Measurements from ENCODE around the gene METRN.

METRN gene

GRCh38 chr16:674968-675883, 39.7 kb upstream of the METRN start, which contains the start of gene RHBDL1:
Gene RHBDL1, plus strand, starts transcription at chr16:675671. Its CDS starts 120 bp downstream, at chr16:675791.
- H3K4me1 Mint-ChIP-seq (ENCODE audit: low read depth), result peaks cover 3% of the 10 kb centered on the region
- no peaks in the 10 kb centered on the region for H3K9me3 Mint-ChIP-seq
- no peaks in the 10 kb centered on the region for H3K36me3 Mint-ChIP-seq (ENCODE audit: low read depth)
- H3K27ac Mint-ChIP-seq, result no peak within 1 kb of the TSS
- no peak within 1 kb of the TSS for H3K4me3 Mint-ChIP-seq
- no peaks in the 10 kb centered on the region for H3K27me3 Mint-ChIP-seq (ENCODE audit: low read depth)

DNA sequence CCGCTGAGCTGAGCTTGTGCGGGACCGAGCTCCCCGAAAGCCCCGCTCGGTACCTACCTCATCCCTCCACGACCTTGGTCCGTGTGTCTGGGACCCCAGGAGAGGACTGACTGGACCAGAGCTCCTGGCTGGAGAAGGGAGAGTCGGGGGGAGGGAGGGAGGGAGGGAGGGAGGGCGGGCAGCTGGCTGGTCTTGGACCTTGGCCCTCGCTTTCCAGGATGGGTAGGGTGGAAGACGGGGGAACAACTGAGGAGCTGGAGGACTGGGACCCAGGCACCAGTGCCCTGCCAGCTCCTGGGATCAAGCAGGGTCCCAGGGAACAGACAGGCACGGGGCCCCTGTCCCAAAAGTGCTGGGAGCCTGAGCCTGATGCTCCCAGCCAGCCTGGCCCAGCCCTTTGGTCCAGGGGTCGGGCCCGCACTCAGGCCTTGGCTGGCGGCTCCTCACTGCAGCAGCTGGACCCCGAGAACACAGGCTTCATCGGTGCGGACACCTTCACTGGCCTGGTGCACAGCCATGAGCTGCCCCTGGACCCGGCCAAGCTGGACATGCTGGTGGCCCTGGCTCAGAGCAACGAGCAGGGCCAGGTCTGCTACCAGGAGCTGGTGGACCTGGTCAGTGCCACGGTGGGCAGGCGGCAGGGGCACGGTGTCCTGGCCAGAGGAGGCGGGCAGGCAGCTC, 38.9 kb upstream of the METRN start:
- Mint-ChIP-seq H3K36me3 (ENCODE audit: low read depth) (no peaks in the 10 kb centered on the region), H3K4me1 (ENCODE audit: low read depth) (peaks cover 4% of the 10 kb centered on the region), H3K9me3 (no peaks in the 10 kb centered on the region), H3K27me3 (ENCODE audit: low read depth) (no peaks in the 10 kb centered on the region), H3K27ac (no peak overlapping the region), H3K4me3 (no peak overlapping the region)

DNA sequence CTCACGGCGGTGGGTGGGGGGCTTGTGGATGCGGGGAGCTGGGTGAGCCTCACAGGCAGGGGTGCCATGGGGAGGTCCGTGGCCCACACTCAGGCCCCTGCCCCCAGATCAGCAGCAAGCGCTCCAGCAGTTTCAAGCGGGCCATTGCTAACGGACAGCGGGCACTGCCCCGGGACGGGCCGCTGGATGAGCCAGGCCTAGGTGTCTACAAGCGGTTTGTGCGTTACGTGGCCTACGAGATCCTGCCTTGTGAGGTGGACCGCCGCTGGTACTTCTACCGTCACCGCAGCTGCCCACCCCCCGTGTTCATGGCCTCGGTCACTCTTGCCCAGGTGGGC, 38.4 kb upstream of the METRN start:
- Mint-ChIP-seq H3K4me3 (no peak overlapping the region), H3K27ac (no peak overlapping the region), H3K4me1 (ENCODE audit: low read depth) (peaks cover 6% of the 10 kb centered on the region), H3K36me3 (ENCODE audit: low read depth) (no peaks in the 10 kb centered on the region), H3K27me3 (ENCODE audit: low read depth) (no peaks in the 10 kb centered on the region), H3K9me3 (no peaks in the 10 kb centered on the region)

DNA sequence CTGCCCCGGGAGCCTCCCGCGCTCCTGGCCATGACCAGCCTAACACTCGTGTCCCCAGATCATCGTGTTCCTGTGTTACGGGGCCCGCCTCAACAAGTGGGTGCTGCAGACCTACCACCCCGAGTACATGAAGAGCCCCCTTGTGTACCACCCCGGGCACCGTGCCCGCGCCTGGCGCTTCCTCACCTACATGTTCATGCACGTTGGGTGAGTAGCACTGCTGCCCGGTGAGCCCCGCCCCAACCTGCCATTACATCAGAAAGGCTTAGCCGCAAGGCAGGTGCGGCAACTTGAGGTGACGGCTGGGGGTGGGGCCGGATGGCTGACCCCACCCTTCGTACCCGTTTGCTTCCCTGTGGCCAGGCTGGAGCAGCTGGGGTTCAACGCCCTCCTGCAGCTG, 38.0 kb upstream of the METRN start:
- Mint-ChIP-seq H3K4me1 (ENCODE audit: low read depth) (peaks cover 10% of the 10 kb centered on the region), H3K27me3 (ENCODE audit: low read depth) (no peaks in the 10 kb centered on the region), H3K4me3 (no peak overlapping the region), H3K9me3 (no peaks in the 10 kb centered on the region), H3K27ac (no peak overlapping the region), H3K36me3 (ENCODE audit: low read depth) (peaks cover 3% of the 10 kb centered on the region)

DNA sequence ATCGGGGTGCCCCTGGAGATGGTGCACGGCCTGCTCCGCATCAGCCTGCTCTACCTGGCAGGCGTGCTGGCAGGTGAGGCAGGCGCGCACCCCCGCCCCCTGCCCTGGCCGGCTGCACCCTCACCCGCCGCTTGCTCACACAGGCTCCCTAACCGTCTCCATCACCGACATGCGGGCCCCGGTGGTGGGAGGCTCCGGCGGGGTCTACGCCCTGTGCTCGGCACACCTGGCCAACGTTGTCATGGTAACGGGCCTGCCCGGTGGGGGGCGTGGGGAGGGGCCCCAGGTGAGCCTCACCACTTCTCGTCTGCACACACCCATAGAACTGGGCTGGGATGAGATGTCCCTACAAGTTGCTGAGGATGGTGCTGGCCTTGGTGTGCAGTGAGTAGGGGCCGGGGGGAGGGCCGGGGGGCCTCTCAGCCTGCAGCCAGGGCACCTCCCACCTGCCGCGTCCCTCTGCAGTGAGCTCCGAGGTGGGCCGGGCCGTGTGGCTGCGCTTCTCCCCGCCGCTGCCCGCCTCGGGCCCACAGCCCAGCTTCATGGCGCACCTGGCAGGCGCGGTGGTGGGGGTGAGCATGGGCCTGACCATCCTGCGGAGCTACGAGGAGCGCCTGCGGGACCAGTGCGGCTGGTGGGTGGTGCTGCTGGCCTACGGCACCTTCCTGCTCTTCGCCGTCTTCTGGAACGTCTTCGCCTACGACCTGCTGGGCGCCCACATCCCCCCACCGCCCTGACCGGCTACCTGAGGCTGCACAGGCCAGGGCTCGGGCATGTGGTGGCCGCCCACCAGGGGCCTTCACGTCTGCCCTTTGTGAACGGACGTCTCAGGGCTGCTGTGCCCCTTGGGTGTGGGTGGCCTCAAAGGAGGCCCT, 37.4 kb upstream of the METRN start:
- Mint-ChIP-seq H3K27me3 (ENCODE audit: low read depth) (no peaks in the 10 kb centered on the region), H3K4me1 (ENCODE audit: low read depth) (peaks cover 12% of the 10 kb centered on the region), H3K36me3 (ENCODE audit: low read depth) (peaks cover 7% of the 10 kb centered on the region), H3K9me3 (no peaks in the 10 kb centered on the region), H3K27ac (no peak overlapping the region), H3K4me3 (no peak overlapping the region)

DNA sequence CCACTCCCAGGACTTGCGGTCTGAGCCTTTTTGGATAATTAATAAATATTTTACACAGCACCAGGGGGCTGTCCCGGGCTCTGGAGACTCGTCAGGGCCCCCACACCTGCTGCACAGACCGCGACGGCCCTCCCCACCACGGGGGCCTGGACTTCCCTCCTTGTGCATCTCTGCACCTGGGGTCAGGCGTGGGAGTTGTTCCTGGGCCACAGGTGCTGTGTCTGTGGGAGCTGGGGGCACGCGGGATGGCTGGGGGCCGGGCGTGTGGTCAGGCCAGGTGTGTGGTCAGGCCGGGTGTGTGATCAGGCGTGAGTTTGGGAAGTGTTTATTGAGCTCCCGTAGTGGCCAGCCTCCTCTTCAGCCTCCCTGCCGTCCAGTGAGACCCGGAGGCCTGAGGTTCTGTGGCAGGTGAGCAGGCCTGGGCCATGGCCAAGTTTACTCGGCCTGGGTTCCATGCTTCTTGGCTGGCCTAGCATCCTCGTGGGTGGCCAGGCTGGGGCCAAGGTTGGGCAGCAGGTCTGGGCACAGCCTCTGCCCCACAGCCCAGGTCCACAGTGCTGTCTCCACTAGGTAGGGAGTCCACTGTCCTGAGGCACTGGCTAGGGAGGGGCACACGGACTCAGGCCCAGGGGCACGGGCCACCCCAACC, 36.6 kb upstream of the METRN start:
- Mint-ChIP-seq H3K4me1 (ENCODE audit: low read depth) (peaks cover 13% of the 10 kb centered on the region), H3K27ac (no peak overlapping the region), H3K36me3 (ENCODE audit: low read depth) (peaks cover 8% of the 10 kb centered on the region), H3K9me3 (no peaks in the 10 kb centered on the region), H3K27me3 (ENCODE audit: low read depth) (no peaks in the 10 kb centered on the region), H3K4me3 (no peak overlapping the region)

DNA sequence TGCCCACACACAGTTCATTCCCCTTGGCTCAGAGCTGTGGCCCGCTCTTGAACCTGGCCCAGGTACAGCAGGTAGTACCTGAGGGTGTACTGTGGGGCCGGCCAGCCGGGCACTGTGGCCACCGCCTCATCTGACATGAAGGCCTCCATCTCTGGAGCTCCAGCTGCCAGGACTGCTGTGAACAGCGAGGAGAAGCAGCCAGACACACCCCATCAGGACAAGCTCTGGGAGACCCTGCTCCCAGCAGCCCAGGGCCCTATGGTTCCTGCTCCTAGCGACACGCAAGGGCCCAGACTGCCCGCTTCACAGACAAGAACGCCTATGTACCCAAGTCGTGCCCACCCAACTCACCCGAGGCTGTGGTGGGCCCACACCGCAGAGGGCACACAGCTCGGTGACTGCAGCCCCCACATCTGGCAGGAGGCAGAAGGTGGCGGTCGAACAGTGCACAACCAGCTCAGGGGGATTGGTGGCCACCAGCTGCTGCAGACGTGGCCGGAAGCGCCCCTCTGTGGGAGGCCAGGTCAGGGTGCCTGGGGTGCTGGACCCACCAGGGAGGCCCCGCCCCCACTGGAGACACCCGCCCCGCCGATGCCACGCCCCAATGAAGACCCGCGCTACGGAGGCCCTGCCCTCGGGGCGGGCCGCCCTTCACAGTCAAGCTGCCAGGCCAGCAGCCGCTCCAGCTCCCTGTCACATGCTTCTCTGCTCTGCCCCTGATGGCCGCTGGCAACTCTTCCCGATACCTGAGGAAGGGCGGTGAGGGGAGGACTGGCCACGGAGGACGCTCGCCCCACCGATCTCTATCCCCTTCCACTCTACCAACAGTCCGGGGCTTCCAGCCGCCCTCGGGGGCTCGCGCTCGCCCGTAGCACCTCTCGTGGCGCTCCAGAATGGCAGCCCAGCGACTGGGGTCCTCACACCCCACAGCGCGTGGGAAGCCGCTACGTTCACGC, 35.8 kb upstream of the METRN start:
- H3K4me3 Mint-ChIP-seq, result peak overlapping the region; percentile 79
- no peaks in the 10 kb centered on the region for H3K9me3 Mint-ChIP-seq
- peaks cover 13% of the 10 kb centered on the region for H3K4me1 Mint-ChIP-seq (ENCODE audit: low read depth)
- peaks cover 8% of the 10 kb centered on the region for H3K36me3 Mint-ChIP-seq (ENCODE audit: low read depth)
- H3K27me3 Mint-ChIP-seq (ENCODE audit: low read depth), result no peaks in the 10 kb centered on the region
- peak overlapping the region; percentile 57 for H3K27ac Mint-ChIP-seq

GRCh38 chr16:679814-680624, 34.9 kb upstream of the METRN start, which contains the start of gene STUB1:
Gene STUB1, plus strand, starts transcription at chr16:680410. Its CDS starts 116 bp downstream, at chr16:680526.
- no peaks in the 10 kb centered on the region for H3K9me3 Mint-ChIP-seq
- peak within 1 kb of the TSS; percentile 82 for H3K4me3 Mint-ChIP-seq
- H3K36me3 Mint-ChIP-seq (ENCODE audit: low read depth), result peaks cover 8% of the 10 kb centered on the region
- peaks cover 13% of the 10 kb centered on the region for H3K4me1 Mint-ChIP-seq (ENCODE audit: low read depth)
- peak within 1 kb of the TSS; percentile 79 for H3K27ac Mint-ChIP-seq
- H3K27me3 Mint-ChIP-seq (ENCODE audit: low read depth), result no peaks in the 10 kb centered on the region

GRCh38 chr16:680625-680945, 34.3 kb upstream of the METRN start:
- peak overlapping the region; percentile 82 for H3K4me3 Mint-ChIP-seq
- H3K9me3 Mint-ChIP-seq, result no peaks in the 10 kb centered on the region
- peaks cover 13% of the 10 kb centered on the region for H3K4me1 Mint-ChIP-seq (ENCODE audit: low read depth)
- H3K36me3 Mint-ChIP-seq (ENCODE audit: low read depth), result peaks cover 8% of the 10 kb centered on the region
- no peaks in the 10 kb centered on the region for H3K27me3 Mint-ChIP-seq (ENCODE audit: low read depth)
- no peak overlapping the region for H3K27ac Mint-ChIP-seq

GRCh38 chr16:680967-681745, 33.8 kb upstream of the METRN start:
- H3K4me3 Mint-ChIP-seq, result peak overlapping the region; percentile 73
- H3K9me3 Mint-ChIP-seq, result no peaks in the 10 kb centered on the region
- H3K27ac Mint-ChIP-seq, result no peak overlapping the region
- no peaks in the 10 kb centered on the region for H3K27me3 Mint-ChIP-seq (ENCODE audit: low read depth)
- H3K36me3 Mint-ChIP-seq (ENCODE audit: low read depth), result peaks cover 9% of the 10 kb centered on the region
- H3K4me1 Mint-ChIP-seq (ENCODE audit: low read depth), result peaks cover 13% of the 10 kb centered on the region

- Mint-ChIP-seq H3K4me1 (ENCODE audit: low read depth) (peaks cover 13% of the 10 kb centered on the region), H3K4me3 (peak overlapping the region; percentile 71), H3K27ac (peak overlapping the region; percentile 55), H3K27me3 (ENCODE audit: low read depth) (no peaks in the 10 kb centered on the region), H3K9me3 (no peaks in the 10 kb centered on the region), H3K36me3 (ENCODE audit: low read depth) (peaks cover 10% of the 10 kb centered on the region)
Measured at GRCh38 chr16:681746-682427, 33.0 kb upstream of the METRN start.

Data from T-helper 1 cell treated with Interleukin-12 subunit alpha and Interleukin-12 subunit beta and Interleukin-4 antibody, amounts not matched to agents 30 μg/mL and 1 μg/mL, for 36 hours (primary cell).